CD4-positive, alpha-beta T cell treated with Interleukin-6 at 100 ng/mL for 8 hours (primary cell): ENCODE results near the gene BUB1B.

Experiments
- DNase-seq: peaks from one replicate; pipeline ENCODE4 v3.0.0-alpha.2; 2020; ENCODE audit warnings: mixed read lengths, low spot score

BUB1B gene

GRCh38 chr15:40252438-40253166 is 91.7 kb downstream of the BUB1B start:
- DNase-seq, result no peak

- no peak for DNase-seq
Observed at GRCh38 chr15:40253167-40253790, 92.4 kb downstream of the BUB1B start.

DNA sequence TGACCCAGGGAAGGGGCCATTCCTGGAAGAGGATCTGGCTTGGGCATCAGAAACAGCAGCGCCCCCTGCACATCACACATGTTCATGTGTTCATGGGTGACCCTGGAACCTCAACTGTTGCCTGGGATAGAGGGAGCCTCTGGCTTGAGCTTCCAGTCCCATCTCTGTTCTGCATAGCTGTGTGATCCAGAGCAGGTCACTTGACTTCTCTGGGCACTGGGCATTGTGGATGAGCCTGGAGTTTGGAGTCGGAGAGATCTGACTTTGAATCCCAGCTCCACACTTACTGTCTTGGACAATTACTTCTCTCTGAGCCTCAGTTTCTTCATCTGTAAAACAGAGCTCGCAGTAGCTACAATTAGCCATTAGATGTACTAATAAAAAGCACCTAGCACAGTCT is 93.6 kb downstream of the BUB1B start:
- no peak for DNase-seq

DNA sequence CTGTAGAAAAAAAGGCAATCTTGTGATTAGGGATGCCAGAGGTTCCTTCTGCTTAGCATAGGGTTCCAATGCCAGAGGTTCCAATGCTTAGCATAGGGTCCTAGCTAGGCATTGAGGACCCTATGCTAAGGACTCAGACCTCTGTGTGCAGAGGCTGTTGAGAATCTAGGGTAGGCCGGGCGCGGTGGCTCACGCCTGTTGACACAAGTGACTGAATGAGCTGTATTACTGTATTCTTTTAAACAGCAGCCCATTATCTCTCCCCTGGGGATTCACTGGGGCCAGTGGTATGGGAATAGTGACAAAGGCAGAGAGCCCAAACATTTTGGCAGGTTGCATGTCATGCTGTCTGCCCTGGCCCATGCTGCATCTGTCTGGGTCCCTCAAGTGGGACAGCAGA is 94.2 kb downstream of the BUB1B start:
- no peak for DNase-seq

DNA sequence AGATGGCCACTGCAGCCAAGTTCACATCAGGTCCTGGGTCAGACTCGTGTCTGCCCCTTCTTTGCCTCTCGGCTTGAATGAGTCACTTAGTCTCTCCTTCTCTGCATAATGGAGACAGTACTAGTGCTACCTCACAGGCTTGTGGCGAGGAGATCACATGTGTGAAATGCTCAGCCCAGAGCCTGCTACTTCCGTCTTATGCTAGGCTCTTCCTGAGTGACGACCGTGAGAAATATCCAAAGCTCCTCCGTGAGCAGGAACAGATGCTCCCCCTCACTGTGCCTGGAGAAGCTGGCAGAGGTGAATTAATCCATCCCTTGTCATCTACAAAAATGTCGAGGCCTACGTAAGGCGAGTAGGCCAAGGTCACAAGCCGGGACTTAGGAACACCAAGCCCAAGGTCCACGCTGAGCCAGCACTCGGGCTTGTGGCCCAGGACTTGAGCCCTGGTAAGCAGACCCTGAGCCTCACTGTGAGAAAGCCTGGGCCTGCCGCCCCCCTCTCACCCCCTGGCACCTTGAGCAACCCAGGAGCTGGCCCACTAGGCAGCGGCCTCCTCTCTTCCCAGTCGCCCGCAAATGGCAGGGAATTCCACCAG is 95.9 kb downstream of the BUB1B start:
- peak; percentile 12 for DNase-seq

- no peak for DNase-seq
Observed at GRCh38 chr15:40257656-40258450, 97.0 kb downstream of the BUB1B start.

- DNase-seq, result no peak
Observed at GRCh38 chr15:40258544-40258943, 97.7 kb downstream of the BUB1B start.

DNA sequence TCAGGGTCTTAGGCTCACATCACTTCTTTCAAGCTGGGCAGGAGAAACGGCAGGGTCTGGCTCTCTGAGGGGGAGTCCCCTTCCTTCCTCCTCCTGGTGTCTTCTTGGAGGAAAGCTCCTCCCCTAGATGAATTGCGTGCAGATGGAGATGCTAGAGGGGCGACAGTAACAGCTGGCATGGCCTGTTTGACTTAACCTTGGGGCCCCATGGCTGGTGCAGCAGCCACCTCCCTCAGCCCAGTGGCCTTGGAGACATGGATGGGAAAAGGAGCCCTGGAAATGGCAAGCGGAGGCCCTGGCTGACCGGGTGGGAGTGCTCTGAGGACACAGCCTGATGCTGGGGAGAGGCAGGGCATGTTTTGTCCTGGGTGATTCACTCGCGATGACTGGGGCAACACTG is 98.2 kb downstream of the BUB1B start:
- DNase-seq, result no peak

- no peak for DNase-seq
Observed at GRCh38 chr15:40263024-40263754, 102.3 kb downstream of the BUB1B start.

DNA sequence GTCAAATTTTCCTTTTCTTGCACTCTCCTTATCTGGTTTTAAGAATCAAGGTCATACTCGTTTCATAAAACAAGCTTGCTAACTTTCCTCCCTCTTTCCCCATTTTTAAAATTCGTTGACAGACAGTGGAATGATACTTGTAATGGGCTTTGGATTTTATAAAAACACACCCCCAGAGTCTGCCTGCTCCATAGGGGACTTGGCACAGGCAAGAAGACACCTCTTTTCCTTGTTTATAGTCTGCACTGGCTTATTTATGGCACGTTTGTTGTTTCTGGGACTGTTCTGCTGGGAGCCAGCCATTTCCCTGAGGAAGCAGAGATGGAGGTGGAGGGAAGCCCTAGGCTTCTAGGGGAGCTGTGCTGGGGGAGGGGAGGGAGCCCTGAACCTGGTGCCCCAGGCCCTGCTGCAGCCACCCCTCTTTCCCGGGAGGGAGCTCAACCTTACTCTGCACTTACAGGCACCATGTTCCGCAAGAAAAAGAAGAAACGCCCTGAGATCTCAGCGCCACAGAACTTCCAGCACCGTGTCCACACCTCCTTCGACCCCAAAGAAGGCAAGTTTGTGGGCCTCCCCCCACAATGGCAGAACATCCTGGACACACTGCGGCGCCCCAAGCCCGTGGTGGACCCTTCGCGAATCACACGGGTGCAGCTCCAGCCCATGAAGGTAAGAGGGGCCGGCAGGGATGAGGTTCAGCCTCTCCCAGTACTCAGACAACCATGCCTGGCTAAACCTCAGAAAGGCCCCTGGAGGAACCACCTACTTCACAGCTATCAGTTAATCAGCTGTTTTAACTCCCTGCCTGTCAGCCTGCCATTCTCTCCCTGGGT is 103.7 kb downstream of the BUB1B start:
- DNase-seq, result no peak

DNA sequence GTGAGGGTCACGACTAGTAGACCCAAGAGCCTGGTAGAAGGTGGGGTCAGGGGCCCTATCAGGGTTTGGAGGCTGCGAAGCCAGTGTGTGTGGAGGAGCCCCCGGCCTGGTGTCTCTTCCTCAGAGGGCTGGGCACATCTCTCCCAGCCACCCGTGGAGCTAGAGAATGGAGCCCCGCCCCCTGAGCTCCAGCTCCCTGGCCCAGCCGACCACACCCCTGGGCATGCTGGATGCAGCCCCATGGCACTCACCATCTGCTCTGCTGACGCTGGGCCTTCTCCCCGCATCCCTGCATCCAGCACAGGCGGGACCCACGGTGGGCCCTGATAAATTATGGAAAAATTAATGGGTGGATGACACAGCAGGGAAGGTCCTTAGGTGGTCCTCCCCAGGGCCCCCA is 104.5 kb downstream of the BUB1B start:
- no peak for DNase-seq

DNA sequence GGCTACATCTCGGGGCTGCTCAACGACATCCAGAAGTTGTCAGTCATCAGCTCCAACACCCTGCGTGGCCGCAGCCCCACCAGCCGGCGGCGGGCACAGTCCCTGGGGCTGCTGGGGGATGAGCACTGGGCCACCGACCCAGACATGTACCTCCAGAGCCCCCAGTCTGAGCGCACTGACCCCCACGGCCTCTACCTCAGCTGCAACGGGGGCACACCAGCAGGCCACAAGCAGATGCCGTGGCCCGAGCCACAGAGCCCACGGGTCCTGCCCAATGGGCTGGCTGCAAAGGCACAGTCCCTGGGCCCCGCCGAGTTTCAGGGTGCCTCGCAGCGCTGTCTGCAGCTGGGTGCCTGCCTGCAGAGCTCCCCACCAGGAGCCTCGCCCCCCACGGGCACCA is 105.0 kb downstream of the BUB1B start:
- DNase-seq, result no peak

GRCh38 chr15:40266828-40267304 is 106.0 kb downstream of the BUB1B start:
- no peak for DNase-seq

- no peak for DNase-seq
Observed at GRCh38 chr15:40267670-40268069, 106.8 kb downstream of the BUB1B start.

DNA sequence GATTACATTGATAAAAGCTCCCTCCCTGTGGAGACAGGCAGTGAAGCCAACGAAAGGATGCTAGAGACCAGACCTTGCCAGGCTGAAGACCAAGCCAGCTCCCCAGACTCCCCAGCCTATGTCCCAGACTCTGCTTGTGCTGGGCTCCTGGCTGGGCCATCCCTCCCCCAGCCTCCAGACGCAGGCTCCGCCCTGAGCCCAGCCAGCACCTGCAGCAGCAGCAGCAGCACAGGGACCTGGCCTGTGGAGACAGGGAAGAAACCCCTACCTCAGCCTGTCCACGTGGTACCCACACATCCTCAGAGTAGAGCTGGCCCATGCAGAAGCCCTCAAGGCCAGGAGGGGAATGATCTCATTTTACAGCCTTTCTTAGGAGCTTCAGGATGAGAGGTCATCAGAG is 108.7 kb downstream of the BUB1B start:
- no peak for DNase-seq

DNA sequence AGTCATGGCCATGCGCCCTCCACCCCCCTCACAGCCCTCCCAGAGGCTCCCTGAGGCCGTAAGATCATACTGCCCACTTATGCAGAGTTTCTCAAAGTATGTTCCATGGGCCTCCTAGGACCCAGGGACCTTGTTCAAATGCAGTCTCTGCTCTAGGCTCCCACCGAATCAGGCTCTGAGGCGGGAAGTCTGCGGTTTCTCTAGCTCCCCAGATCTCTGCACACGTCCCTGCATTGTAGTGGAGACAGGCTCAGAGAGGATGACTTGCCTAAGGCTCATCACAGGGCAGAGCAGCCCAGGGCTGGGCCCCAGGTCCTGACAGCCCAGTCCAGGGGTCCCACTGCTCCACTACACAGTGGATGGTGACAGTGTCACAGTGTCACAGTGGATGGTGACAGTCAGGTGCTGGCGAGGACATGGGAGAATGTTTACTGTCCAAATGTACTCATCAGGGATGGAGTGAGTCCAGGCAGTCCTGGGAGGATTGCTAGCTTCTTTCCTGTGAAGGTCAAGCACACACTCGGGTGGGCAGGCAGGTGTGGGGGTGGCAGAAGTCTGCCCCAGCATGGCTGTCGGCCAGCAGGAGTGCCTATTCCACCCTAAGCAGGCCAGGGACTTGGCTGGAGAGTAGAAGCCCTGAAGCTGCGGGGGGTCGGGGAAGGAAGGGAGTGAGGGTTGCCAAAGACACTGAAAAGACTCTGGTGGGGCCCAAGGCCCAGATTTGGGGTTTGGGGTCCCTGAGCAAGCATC is 109.6 kb downstream of the BUB1B start:
- DNase-seq, result no peak
